ENCODE results near the gene NFKBIB. TPM values are rescaled to one million over a fixed set of nuclear protein-coding genes. Genes with fewer than 3 reads are reported as not detected.

Gene NFKBIB
- total RNA-seq, 1 experiment from 2014 or later = 13.5 TPM

DNA sequence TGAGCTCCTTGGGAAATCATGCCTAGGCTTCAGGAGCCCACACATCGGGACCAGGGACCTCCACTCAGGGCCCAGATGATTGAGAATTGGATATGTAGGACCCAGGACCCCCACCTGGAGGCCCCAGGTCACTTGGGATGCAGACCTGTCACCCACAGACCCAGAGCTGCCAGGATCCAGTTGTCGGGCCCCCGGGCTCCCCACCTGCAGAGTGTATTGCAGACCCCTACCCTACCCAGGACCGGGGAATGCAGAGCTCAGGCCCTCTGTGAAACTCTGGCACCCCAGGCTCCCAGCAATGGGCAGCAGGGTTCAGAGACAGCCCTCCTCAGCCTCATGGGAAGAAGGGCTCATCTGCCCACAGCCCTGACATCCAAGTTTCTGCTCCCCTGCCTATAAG, 5.9 kb downstream of the NFKBIB start:
- Histone ChIP-seq H3K4me3 (ENCODE audit: low read length) (no peak overlapping the region), H3K9me3 (ENCODE audit: low read length) (no peaks in the 10 kb centered on the region), H4K20me1 (ENCODE audit: insufficient read depth, low read depth, low read length) (no peaks in the 10 kb centered on the region), H3K9me2 (replicated peaks; ENCODE audit: insufficient read depth, low read length) (no peaks in the 10 kb centered on the region), H3K4me1 (ENCODE audit: low read length) (peaks cover 6% of the 10 kb centered on the region), H3K4me2 (ENCODE audit: low read depth, low read length, poor library complexity, severe bottlenecking) (no peak overlapping the region), H3K36me3 (ENCODE audit: insufficient read depth, low read length) (no peaks in the 10 kb centered on the region; the same call in 1 of the 2 replicates), H3K27ac (ENCODE audit: low read length) (no peak overlapping the region), H3K9ac (ENCODE audit: low read length) (no peak overlapping the region), H3K27me3 (ENCODE audit: low read length) (no peaks in the 10 kb centered on the region), H3K79me2 (ENCODE audit: low read length) (peaks cover 17% of the 10 kb centered on the region), H2AFZ (ENCODE audit: low read length) (no peak overlapping the region)
- no peak for DNase-seq

DNA sequence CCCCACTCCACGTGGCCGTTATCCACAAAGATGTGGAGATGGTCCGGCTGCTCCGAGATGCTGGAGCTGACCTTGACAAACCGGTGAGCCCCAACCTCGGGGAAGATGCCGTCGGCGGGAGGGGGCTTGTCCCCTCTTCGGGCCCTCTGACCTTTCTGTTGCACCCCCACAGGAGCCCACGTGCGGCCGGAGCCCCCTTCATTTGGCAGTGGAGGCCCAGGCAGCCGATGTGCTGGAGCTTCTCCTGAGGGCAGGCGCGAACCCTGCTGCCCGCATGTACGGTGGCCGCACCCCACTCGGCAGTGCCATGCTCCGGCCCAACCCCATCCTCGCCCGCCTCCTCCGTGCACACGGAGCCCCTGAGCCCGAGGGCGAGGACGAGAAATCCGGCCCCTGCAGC, 7.5 kb downstream of the NFKBIB start:
- no peak overlapping the region for H3K27ac ChIP-seq (ENCODE audit: low read length)
- no peaks in the 10 kb centered on the region for H3K4me1 ChIP-seq (ENCODE audit: low read length)
- H3K9me3 ChIP-seq (ENCODE audit: low read length) = no peaks in the 10 kb centered on the region
- no peaks in the 10 kb centered on the region; the same call in 1 of the 2 replicates for H3K36me3 ChIP-seq (ENCODE audit: insufficient read depth, low read length)
- no peaks in the 10 kb centered on the region for H4K20me1 ChIP-seq (ENCODE audit: insufficient read depth, low read depth, low read length)
- H3K79me2 ChIP-seq (ENCODE audit: low read length) = 0 out of 2 replicates have a peak, but pooled peaks cover 4% of the 10 kb centered on the region
- no peak overlapping the region for H3K4me3 ChIP-seq (ENCODE audit: low read length)
- no peak for DNase-seq
- H3K4me2 ChIP-seq (ENCODE audit: low read depth, low read length, poor library complexity, severe bottlenecking) = no peak overlapping the region
- H3K9me2 ChIP-seq (replicated peaks; ENCODE audit: insufficient read depth, low read length) = no peaks in the 10 kb centered on the region
- no peak overlapping the region for H3K9ac ChIP-seq (ENCODE audit: low read length)
- no peaks in the 10 kb centered on the region for H3K27me3 ChIP-seq (ENCODE audit: low read length)
- H2AFZ ChIP-seq (ENCODE audit: low read length) = no peak overlapping the region

DNA sequence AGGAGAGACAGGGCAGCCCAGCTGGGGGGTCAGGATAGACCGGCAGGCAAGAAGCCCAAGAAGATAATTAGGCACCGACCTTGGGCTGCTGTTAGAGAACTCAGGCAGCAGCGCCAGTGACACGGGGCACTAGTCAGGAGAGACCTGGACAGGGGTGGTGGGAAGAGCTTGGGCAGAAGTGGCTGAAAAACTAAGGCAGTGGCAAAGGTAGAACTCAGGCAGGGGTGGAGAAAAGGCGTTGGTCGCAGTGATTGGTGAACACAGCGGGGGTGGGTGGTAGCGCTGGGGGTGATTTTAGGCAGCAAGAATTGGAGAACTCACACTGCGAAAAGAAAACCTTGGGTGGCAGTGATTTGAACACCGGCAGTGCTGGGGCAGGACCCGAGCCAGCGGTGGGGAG, 7.9 kb downstream of the NFKBIB start:
- H3K4me2 ChIP-seq (ENCODE audit: low read depth, low read length, poor library complexity, severe bottlenecking) = no peak overlapping the region
- no peak for DNase-seq
- no peaks in the 10 kb centered on the region for H3K9me2 ChIP-seq (replicated peaks; ENCODE audit: insufficient read depth, low read length)
- no peak overlapping the region for H2AFZ ChIP-seq (ENCODE audit: low read length)
- no peak overlapping the region for H3K9ac ChIP-seq (ENCODE audit: low read length)
- H3K79me2 ChIP-seq (ENCODE audit: low read length) = 0 out of 2 replicates have a peak, but pooled peaks cover 4% of the 10 kb centered on the region
- no peaks in the 10 kb centered on the region for H3K27me3 ChIP-seq (ENCODE audit: low read length)
- no peaks in the 10 kb centered on the region for H3K9me3 ChIP-seq (ENCODE audit: low read length)
- no peak overlapping the region for H3K27ac ChIP-seq (ENCODE audit: low read length)
- no peaks in the 10 kb centered on the region for H4K20me1 ChIP-seq (ENCODE audit: insufficient read depth, low read depth, low read length)
- no peak overlapping the region for H3K4me3 ChIP-seq (ENCODE audit: low read length)
- H3K36me3 ChIP-seq (ENCODE audit: insufficient read depth, low read length) = no peaks in the 10 kb centered on the region; the same call in 1 of the 2 replicates
- no peaks in the 10 kb centered on the region for H3K4me1 ChIP-seq (ENCODE audit: low read length)

DNA sequence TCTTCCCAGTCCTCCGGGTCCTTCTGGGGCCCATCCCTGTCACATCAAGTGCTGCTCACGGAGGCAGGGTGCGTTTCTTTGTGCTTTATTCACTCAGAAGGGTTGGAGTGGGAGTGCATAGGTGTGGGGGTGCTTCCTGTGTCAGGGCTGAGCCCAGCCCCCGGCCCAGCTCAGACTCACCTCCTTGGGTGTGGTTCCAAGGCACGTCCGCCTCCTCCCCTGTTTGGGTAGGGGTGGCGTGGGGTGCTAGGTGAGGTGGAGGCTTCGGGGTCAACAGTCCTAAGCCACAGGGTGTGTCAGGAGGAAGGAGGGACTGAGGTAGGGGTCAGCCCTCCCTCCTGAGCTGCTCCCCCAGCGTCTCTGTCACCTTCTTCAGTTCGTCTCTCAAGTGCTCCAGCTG, 9.1 kb downstream of the NFKBIB start:
- H3K4me1 ChIP-seq (ENCODE audit: low read length) = no peaks in the 10 kb centered on the region
- H3K27ac ChIP-seq (ENCODE audit: low read length) = no peak overlapping the region
- no peaks in the 10 kb centered on the region for H3K9me3 ChIP-seq (ENCODE audit: low read length)
- DNase-seq = no peak
- no peaks in the 10 kb centered on the region; the same call in 1 of the 2 replicates for H3K36me3 ChIP-seq (ENCODE audit: insufficient read depth, low read length)
- H3K9me2 ChIP-seq (replicated peaks; ENCODE audit: insufficient read depth, low read length) = no peaks in the 10 kb centered on the region
- H2AFZ ChIP-seq (ENCODE audit: low read length) = no peak overlapping the region
- no peak overlapping the region for H3K4me2 ChIP-seq (ENCODE audit: low read depth, low read length, poor library complexity, severe bottlenecking)
- no peaks in the 10 kb centered on the region for H3K27me3 ChIP-seq (ENCODE audit: low read length)
- no peak overlapping the region for H3K4me3 ChIP-seq (ENCODE audit: low read length)
- H4K20me1 ChIP-seq (ENCODE audit: insufficient read depth, low read depth, low read length) = no peaks in the 10 kb centered on the region
- H3K9ac ChIP-seq (ENCODE audit: low read length) = no peak overlapping the region
- H3K79me2 ChIP-seq (ENCODE audit: low read length) = 0 out of 2 replicates have a peak, but pooled peaks cover 4% of the 10 kb centered on the region

DNA sequence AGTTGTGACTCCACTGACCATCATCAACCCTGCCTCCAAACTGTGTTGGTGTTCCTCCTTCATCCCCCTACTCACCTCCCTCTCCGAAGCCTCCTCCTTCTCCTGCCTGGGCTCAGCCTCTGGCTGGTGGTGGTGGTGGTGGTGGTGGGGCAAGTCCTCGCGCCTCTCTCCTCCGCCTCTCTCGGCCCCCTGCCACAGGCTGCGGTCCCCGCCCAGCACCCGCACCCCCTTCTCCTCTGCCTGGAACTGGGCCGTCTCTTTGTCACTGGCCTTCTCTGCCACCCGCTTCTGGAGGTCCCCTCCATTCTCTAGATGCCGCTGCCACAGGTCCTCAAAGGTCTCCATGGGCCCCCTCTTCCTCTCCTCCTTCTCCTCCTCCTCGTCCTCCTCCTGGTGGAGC, 10.7 kb downstream of the NFKBIB start:
- no peaks in the 10 kb centered on the region for H3K4me1 ChIP-seq (ENCODE audit: low read length)
- no peak overlapping the region for H3K4me2 ChIP-seq (ENCODE audit: low read depth, low read length, poor library complexity, severe bottlenecking)
- no peak overlapping the region for H3K27ac ChIP-seq (ENCODE audit: low read length)
- H3K9me2 ChIP-seq (replicated peaks; ENCODE audit: insufficient read depth, low read length) = no peaks in the 10 kb centered on the region
- H3K27me3 ChIP-seq (ENCODE audit: low read length) = no peaks in the 10 kb centered on the region
- H3K4me3 ChIP-seq (ENCODE audit: low read length) = no peak overlapping the region
- no peak overlapping the region for H3K9ac ChIP-seq (ENCODE audit: low read length)
- no peak overlapping the region for H2AFZ ChIP-seq (ENCODE audit: low read length)
- no peaks in the 10 kb centered on the region for H4K20me1 ChIP-seq (ENCODE audit: insufficient read depth, low read depth, low read length)
- no peaks in the 10 kb centered on the region; the same call in 1 of the 2 replicates for H3K36me3 ChIP-seq (ENCODE audit: insufficient read depth, low read length)
- DNase-seq = no peak
- no peaks in the 10 kb centered on the region for H3K79me2 ChIP-seq (ENCODE audit: low read length)
- H3K9me3 ChIP-seq (ENCODE audit: low read length) = no peaks in the 10 kb centered on the region

DNA sequence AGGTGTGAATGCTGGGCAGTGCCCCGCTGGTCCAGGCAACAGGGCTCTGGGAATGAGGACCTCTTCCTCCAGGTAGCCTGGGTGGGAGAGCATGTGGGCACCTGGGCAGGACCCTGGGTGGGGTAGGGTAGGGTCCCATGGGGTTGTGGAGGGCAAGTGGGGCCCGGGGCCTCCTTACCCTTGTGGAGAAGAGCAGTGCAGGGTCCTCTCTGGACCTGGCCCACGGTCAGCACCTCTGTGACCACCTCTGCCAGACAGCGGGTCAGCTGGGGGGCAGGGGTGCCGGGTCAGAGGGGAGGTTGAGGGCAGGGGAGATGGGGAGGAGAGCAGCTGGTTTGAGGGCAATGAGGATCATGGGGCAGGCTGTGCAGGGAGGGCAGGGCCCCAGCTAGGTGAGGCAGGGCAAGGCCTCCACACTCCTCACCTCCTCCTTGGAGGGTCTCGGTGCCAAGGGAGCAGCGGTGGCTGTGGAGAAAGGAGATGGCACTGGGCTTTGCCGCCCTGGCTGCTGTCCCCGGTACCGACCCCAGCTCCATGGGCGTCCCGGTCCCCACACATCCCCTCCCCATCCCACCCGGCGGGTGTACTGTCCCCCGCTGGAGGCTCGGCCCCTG, 11.7 kb downstream of the NFKBIB start:
- Histone ChIP-seq H3K9me3 (ENCODE audit: low read length) (no peaks in the 10 kb centered on the region), H3K4me3 (ENCODE audit: low read length) (no peak overlapping the region), H4K20me1 (ENCODE audit: insufficient read depth, low read depth, low read length) (no peaks in the 10 kb centered on the region), H2AFZ (ENCODE audit: low read length) (no peak overlapping the region), H3K27ac (ENCODE audit: low read length) (no peak overlapping the region), H3K79me2 (ENCODE audit: low read length) (no peaks in the 10 kb centered on the region), H3K9ac (ENCODE audit: low read length) (no peak overlapping the region), H3K4me1 (ENCODE audit: low read length) (no peaks in the 10 kb centered on the region), H3K9me2 (replicated peaks; ENCODE audit: insufficient read depth, low read length) (no peaks in the 10 kb centered on the region), H3K4me2 (ENCODE audit: low read depth, low read length, poor library complexity, severe bottlenecking) (no peak overlapping the region), H3K27me3 (ENCODE audit: low read length) (no peaks in the 10 kb centered on the region), H3K36me3 (ENCODE audit: insufficient read depth, low read length) (no peaks in the 10 kb centered on the region)
- DNase-seq = no peak

DNA sequence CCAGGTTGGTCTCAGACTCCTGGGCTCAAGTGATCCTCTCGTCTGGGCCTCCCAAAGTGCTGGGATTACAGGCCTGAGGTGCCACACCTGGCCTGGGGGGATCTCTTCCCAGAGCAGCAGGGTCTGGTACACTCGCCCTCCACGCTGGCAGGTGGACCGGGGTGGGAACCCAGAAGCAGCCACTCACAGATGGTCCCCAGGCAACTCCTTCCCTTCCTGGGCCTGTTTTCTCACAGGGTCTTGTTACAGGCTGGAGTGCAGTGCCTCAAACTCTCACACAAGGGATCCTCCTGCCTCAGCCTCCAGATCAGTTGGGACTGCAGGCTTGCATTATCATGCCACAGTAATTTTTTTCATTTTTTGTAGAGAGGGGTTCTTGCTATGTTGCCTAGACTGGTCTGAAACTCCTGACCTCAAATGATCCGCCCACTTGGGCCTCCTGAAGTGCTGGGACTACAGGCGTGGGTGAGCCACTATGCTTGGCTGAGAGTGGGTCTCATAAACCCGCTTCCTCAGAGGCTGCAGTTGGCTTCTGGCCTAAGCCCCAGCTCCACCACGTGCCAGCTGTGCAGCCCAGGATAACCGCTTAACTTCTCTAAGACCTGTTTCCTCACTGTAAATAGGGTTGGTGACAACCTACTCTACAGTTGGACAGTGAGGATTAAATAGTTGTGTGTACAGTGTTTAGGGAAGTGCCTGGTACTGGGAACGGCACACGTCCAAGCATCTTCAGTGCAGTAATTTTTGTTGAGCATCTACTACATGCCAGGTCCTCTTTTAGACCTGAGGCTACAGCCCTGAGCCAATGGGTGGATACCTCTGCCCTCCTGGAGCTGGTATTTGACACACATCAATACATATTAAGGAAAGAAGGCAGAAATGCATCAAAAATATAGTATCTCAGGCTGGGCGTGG, 13.1 kb downstream of the NFKBIB start:
- Histone ChIP-seq H2AFZ (ENCODE audit: low read length) (no peak overlapping the region), H3K4me1 (ENCODE audit: low read length) (no peaks in the 10 kb centered on the region), H3K9me3 (ENCODE audit: low read length) (no peaks in the 10 kb centered on the region), H3K9ac (ENCODE audit: low read length) (no peak overlapping the region), H4K20me1 (ENCODE audit: insufficient read depth, low read depth, low read length) (no peaks in the 10 kb centered on the region), H3K9me2 (replicated peaks; ENCODE audit: insufficient read depth, low read length) (no peaks in the 10 kb centered on the region), H3K27me3 (ENCODE audit: low read length) (no peaks in the 10 kb centered on the region), H3K27ac (ENCODE audit: low read length) (no peak overlapping the region), H3K79me2 (ENCODE audit: low read length) (no peaks in the 10 kb centered on the region), H3K4me2 (ENCODE audit: low read depth, low read length, poor library complexity, severe bottlenecking) (no peak overlapping the region), H3K4me3 (ENCODE audit: low read length) (no peak overlapping the region), H3K36me3 (ENCODE audit: insufficient read depth, low read length) (no peaks in the 10 kb centered on the region)
- DNase-seq = no peak

DNA sequence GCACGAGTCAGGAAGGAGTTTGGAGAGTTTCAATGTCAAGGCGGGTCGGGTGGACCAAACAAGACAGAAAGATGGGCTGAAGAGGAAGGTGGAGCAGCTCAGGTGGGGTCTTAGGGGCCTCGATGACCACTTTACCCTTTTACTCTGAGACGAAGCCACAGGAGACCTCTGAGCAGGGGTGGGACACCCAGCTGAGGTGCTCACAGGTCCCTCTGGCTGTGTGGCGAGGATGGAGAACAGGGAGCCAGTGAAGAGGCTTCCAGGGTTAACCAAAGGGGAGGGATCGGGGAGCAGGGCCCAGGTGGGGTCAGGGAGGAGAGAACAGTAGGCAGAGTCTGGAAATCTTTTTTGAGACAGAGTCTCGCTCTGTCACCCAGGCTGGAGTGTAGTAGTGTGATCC, 14.2 kb downstream of the NFKBIB start:
- H2AFZ ChIP-seq (ENCODE audit: low read length) = no peak overlapping the region
- DNase-seq = no peak
- H3K4me3 ChIP-seq (ENCODE audit: low read length) = no peak overlapping the region
- no peaks in the 10 kb centered on the region for H3K9me3 ChIP-seq (ENCODE audit: low read length)
- no peak overlapping the region for H3K9ac ChIP-seq (ENCODE audit: low read length)
- no peaks in the 10 kb centered on the region for H4K20me1 ChIP-seq (ENCODE audit: insufficient read depth, low read depth, low read length)
- H3K79me2 ChIP-seq (ENCODE audit: low read length) = no peaks in the 10 kb centered on the region
- H3K9me2 ChIP-seq (replicated peaks; ENCODE audit: insufficient read depth, low read length) = no peaks in the 10 kb centered on the region
- H3K4me2 ChIP-seq (ENCODE audit: low read depth, low read length, poor library complexity, severe bottlenecking) = no peak overlapping the region
- H3K27me3 ChIP-seq (ENCODE audit: low read length) = no peaks in the 10 kb centered on the region
- H3K27ac ChIP-seq (ENCODE audit: low read length) = no peak overlapping the region
- no peaks in the 10 kb centered on the region for H3K4me1 ChIP-seq (ENCODE audit: low read length)
- H3K36me3 ChIP-seq (ENCODE audit: insufficient read depth, low read length) = no peaks in the 10 kb centered on the region
